ENCODE data around the gene ATIC.

- TF ChIP-seq CTCF (conservative IDR thresholded peaks at IDR 0.05) (no peak), ZFX (IDR thresholded peaks at IDR 0.05) (no peak)
Measured at GRCh38 chr2:215286309-215286708, 25.6 kb upstream of the ATIC start.

All from C4-2B (cell line).